22Rv1 (cell line): ENCODE measurements around the gene FN1.

Experiments used
- ZFX ChIP-seq: fragments of 450-650 bp; IDR thresholded peaks from 2 replicates; pipeline ENCODE4 v1.6.1; 2017; ENCODE audit warnings: antibody characterized with exemption, borderline replicate concordance
- TF ChIP-seq, protein P1 (sequence below): fragments of 450-650 bp; IDR thresholded peaks from 2 replicates; pipeline ENCODE4 v1.5.1; 2017; ENCODE audit warnings: mild to moderate bottlenecking

DNA sequence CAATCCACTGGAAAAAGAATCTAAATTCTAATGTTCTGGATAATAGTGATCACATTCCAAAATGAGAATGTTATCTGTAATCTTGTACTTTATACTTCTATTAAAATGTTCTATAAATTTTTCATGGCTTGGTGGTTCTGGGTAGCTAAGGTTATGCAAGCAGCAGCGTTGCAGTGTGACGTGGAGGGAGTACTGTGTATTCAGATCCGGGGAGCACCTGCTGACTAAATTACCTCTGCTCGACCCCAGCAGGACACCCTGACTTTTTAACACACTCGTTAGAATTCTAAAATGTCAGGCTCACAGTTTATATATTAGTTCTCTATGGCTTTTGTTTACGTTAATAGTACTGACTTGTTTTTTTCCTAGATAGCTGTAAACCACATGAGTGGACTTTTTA lies 111.1 kb downstream of the FN1 start:
- TF ChIP-seq, protein P1, sequence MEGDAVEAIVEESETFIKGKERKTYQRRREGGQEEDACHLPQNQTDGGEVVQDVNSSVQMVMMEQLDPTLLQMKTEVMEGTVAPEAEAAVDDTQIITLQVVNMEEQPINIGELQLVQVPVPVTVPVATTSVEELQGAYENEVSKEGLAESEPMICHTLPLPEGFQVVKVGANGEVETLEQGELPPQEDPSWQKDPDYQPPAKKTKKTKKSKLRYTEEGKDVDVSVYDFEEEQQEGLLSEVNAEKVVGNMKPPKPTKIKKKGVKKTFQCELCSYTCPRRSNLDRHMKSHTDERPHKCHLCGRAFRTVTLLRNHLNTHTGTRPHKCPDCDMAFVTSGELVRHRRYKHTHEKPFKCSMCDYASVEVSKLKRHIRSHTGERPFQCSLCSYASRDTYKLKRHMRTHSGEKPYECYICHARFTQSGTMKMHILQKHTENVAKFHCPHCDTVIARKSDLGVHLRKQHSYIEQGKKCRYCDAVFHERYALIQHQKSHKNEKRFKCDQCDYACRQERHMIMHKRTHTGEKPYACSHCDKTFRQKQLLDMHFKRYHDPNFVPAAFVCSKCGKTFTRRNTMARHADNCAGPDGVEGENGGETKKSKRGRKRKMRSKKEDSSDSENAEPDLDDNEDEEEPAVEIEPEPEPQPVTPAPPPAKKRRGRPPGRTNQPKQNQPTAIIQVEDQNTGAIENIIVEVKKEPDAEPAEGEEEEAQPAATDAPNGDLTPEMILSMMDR, result no peak
- no peak for TF ChIP-seq ZFX
